Coronary artery (tissue), 2 donors: ENCODE results near the gene BABAM2.

ENCODE experiments used
- DNase-seq: peaks from one replicate; pipeline ENCODE4 v3.0.0-alpha.2; 2017; ENCODE audit warnings: low spot score
- H3K27ac ChIP-seq, 2 donors: fragments of 200-600 bp; sonication (generic); one replicate each; pipeline ENCODE4 v1.5.1; 2016 to 2019
- H3K4me3 ChIP-seq: fragments of 200-600 bp; sonication (generic); 2 replicates; pipeline ENCODE4 v1.5.1; 2016; ENCODE audit warnings: mild to moderate bottlenecking, moderate library complexity
- CTCF ChIP-seq: fragments of 200-600 bp; sonication (generic); IDR thresholded peaks from one replicate; pipeline ENCODE4 v1.5.1; 2019; ENCODE audit warnings: antibody characterized with exemption

BABAM2 gene

GRCh38 chr2:28312307-28313219 lies 422.0 kb downstream of the BABAM2 start:
- H3K27ac ChIP-seq = no peak overlapping the region

GRCh38 chr2:28313220-28313784 lies 422.8 kb downstream of the BABAM2 start:
- DNase-seq = no peak
- Histone ChIP-seq H3K4me3 (no peak overlapping the region), H3K27ac (no peak overlapping the region)
- no peak for TF ChIP-seq CTCF

More at GRCh38 chr2:28312307-28313219, 422.0 kb downstream of the BABAM2 start:
- H3K4me3 ChIP-seq = no peak overlapping the region
- DNase-seq = no peak
- TF ChIP-seq CTCF = no peak

GRCh38 chr2:28314968-28315367 lies 424.4 kb downstream of the BABAM2 start:
- no peak overlapping the region for H3K4me3 ChIP-seq
- DNase-seq = no peak
- no peak for TF ChIP-seq CTCF
- H3K27ac ChIP-seq = no peak overlapping the region

GRCh38 chr2:28316546-28317335 lies 426.2 kb downstream of the BABAM2 start:
- no peak overlapping the region for H3K4me3 ChIP-seq
- no peak for DNase-seq
- no peak overlapping the region for H3K27ac ChIP-seq
- TF ChIP-seq CTCF = no peak

GRCh38 chr2:28317390-28317789 lies 426.9 kb downstream of the BABAM2 start:
- Histone ChIP-seq H3K4me3 (no peak overlapping the region), H3K27ac (no peak overlapping the region)
- no peak for DNase-seq
- no peak for TF ChIP-seq CTCF

- Histone ChIP-seq H3K27ac (no peak overlapping the region), H3K4me3 (no peak overlapping the region)
- no peak for TF ChIP-seq CTCF
- DNase-seq = no peak
Observed at GRCh38 chr2:28318023-28318422, 427.5 kb downstream of the BABAM2 start.
